SK-N-MC (cell line): ENCODE data around the gene COMMD9.

Experiments used
- EZH2 ChIP-seq: fragments of 200-600 bp; sonication (generic); IDR thresholded peaks from one replicate; pipeline ENCODE4 v1.6.1; 2017; ENCODE audit warnings: antibody characterized with exemption
- FOXP2 ChIP-seq: optimal IDR thresholded peaks from 2 replicates; pipeline ENCODE3; 2011; ENCODE audit warnings: mild to moderate bottlenecking, moderate library complexity; ENCODE audit not compliant: insufficient read depth; ENCODE audit errors: extremely low read length, control extremely low read depth
- POLR2AphosphoS5 ChIP-seq: IDR thresholded peaks from 2 replicates; pipeline ENCODE4 v1.6.1; 2012; ENCODE audit warnings: mild to moderate bottlenecking, low read depth, low read length, borderline replicate concordance

GRCh38 chr11:36266767-36267166 lies 22.5 kb downstream of the COMMD9 start:
- TF ChIP-seq EZH2 = no peak
- no peak for TF ChIP-seq POLR2AphosphoS5
- no peak for TF ChIP-seq FOXP2
